SK-N-SH (cell line): ENCODE results near the gene GSTA1. TPM values are rescaled to one million over a fixed set of nuclear protein-coding genes. Genes with fewer than 3 reads are reported as not detected.

Experiments
- CTCF ChIA-PET: fragments of 300-600, 350-600 bp; formaldehyde crosslinking; extraction: SDS; loops from one replicate; lab custom pipeline; 2021; lab: Yijun Ruan, JAX
- POLR2A ChIA-PET: fragments of 350-600 bp; sonication (Branson Sonifier 250); formaldehyde crosslinking; extraction: SDS; loops from one replicate; lab custom pipeline; 2020; ENCODE audit warnings: antibody characterized with exemption, inconsistent platforms; lab: Yijun Ruan, JAX
- DNase-seq: peaks from one replicate; pipeline ENCODE4 v3.0.0; 2012
- H2AFZ ChIP-seq: fragments of 200-600 bp; sonication (generic); 2 replicates; pipeline ENCODE4 v1.8.1; 2016; ENCODE audit warnings: antibody characterized with exemption, mild to moderate bottlenecking, low read depth
- H3F3A ChIP-seq: fragments of 200-600 bp; sonication (generic); replicated peaks from 2 replicates; pipeline ENCODE3; 2016; ENCODE audit warnings: antibody characterized with exemption, mild to moderate bottlenecking; ENCODE audit not compliant: insufficient read depth
- H3K27ac ChIP-seq, 2 experiments: fragments of 200-500 bp in 1 of 2; fragments of 200-600 bp in 1 of 2; sonication (Bioruptor generic) in 1 of 2; sonication (generic), shearing (Covaris generic) in 1 of 2; 2 replicates each; pipeline versions ENCODE4 v1.5.1 to v1.6.1; 2014 to 2016; ENCODE audit warnings: low read depth in 2 of 2, inconsistent platforms in 1 of 2, low read length in 1 of 2, mild to moderate bottlenecking in 1 of 2, mixed read lengths in 1 of 2
- H3K27me3 ChIP-seq: fragments of 200-600 bp; sonication (generic), shearing (Covaris generic); 2 replicates; pipeline ENCODE4 v1.6.1; 2016; ENCODE audit warnings: mixed run types; ENCODE audit not compliant: insufficient read depth
- H3K36me3 ChIP-seq, 2 experiments: fragments of 200-500 bp in 1 of 2; fragments of 200-600 bp in 1 of 2; sonication (Bioruptor generic) in 1 of 2; sonication (generic) in 1 of 2; replicated peaks in 1 of 2; 2 replicates each; pipeline versions ENCODE3 to v1.5.1; 2014 to 2016; ENCODE audit warnings: low read length in 1 of 2, mild to moderate bottlenecking in 1 of 2; ENCODE audit not compliant: insufficient read depth in 2 of 2, control insufficient read depth in 1 of 2
- H3K4me1 ChIP-seq, 2 experiments: fragments of 200-500 bp in 1 of 2; fragments of 200-600 bp in 1 of 2; sonication (Bioruptor generic) in 1 of 2; sonication (generic), shearing (Covaris generic) in 1 of 2; 2 replicates each; pipeline versions ENCODE4 v1.5.1 to v1.6.1; 2014 to 2016; ENCODE audit warnings: low read depth in 1 of 2, low read length in 1 of 2, mixed run types in 1 of 2; ENCODE audit not compliant: insufficient read depth in 2 of 2, control insufficient read depth in 1 of 2
- H3K4me2 ChIP-seq: fragments of 200-600 bp; sonication (generic), shearing (Covaris generic); 2 replicates; pipeline ENCODE4 v1.6.1; 2017; ENCODE audit warnings: mixed run types
- H3K4me3 ChIP-seq, 2 experiments: fragments of 200-500 bp in 1 of 2; fragments of 200-600 bp in 1 of 2; sonication (Bioruptor generic) in 1 of 2; sonication (generic), shearing (Covaris generic) in 1 of 2; 2 replicates each; pipeline versions ENCODE4 v1.5.1 to v1.8.1; 2014 to 2016; ENCODE audit warnings: low read depth in 2 of 2, inconsistent platforms in 1 of 2, low read length in 1 of 2, mild to moderate bottlenecking in 1 of 2, mixed read lengths in 1 of 2, moderate library complexity in 1 of 2
- H3K79me2 ChIP-seq: fragments of 200-600 bp; sonication (generic); 2 replicates; pipeline ENCODE4 v1.8.1; 2017; ENCODE audit warnings: mild to moderate bottlenecking; ENCODE audit not compliant: insufficient read depth
- H3K9ac ChIP-seq: fragments of 200-600 bp; sonication (generic); 2 replicates; pipeline ENCODE4 v1.6.1; 2017; ENCODE audit warnings: mixed run types
- H3K9me2 ChIP-seq: fragments of 200-600 bp; sonication (generic); 2 replicates; pipeline ENCODE4 v1.6.1; 2017; ENCODE audit warnings: mixed run types
- H3K9me3 ChIP-seq: fragments of 200-600 bp; sonication (generic); 2 replicates; pipeline ENCODE4 v1.6.1; 2017; ENCODE audit warnings: mixed run types, mild to moderate bottlenecking, moderate library complexity
- H4K20me1 ChIP-seq: fragments of 200-600 bp; sonication (generic); 2 replicates; pipeline ENCODE4 v1.6.1; 2017; ENCODE audit warnings: mild to moderate bottlenecking, mixed run types; ENCODE audit not compliant: insufficient read depth
- FOSL2 ChIP-seq: IDR thresholded peaks from 2 replicates; pipeline ENCODE4 v1.4.0; 2012; ENCODE audit warnings: low read depth, mild to moderate bottlenecking, moderate library complexity, borderline replicate concordance
- GABPA ChIP-seq: IDR thresholded peaks from 2 replicates; pipeline ENCODE4 v1.4.0; 2012; ENCODE audit warnings: low read depth, mild to moderate bottlenecking
- MXI1 ChIP-seq: IDR thresholded peaks from 2 replicates; pipeline ENCODE4 v1.6.1; 2012; ENCODE audit warnings: mild to moderate bottlenecking, low read depth, low read length, improper control_type of control experiment
- POLR2AphosphoS5 ChIP-seq: IDR thresholded peaks from 2 replicates; pipeline ENCODE4 v1.6.1; 2012; ENCODE audit warnings: low read depth, low read length
- RAD21 ChIP-seq: IDR thresholded peaks from 2 replicates; pipeline ENCODE4 v1.6.1; 2012; ENCODE audit warnings: mild to moderate bottlenecking, low read length
- RCOR1 ChIP-seq: fragments of 150-350 bp; IDR thresholded peaks from 2 replicates; pipeline ENCODE4 v1.6.1; 2017; ENCODE audit warnings: antibody characterized with exemption, low read length
- SIN3A ChIP-seq: IDR thresholded peaks from 2 replicates; pipeline ENCODE4 v1.6.1; 2012; ENCODE audit warnings: low read depth, mild to moderate bottlenecking, low read length, moderate library complexity, borderline replicate concordance
- TAF1 ChIP-seq: IDR thresholded peaks from 2 replicates; pipeline ENCODE4 v1.6.1; 2012; ENCODE audit warnings: low read depth, mild to moderate bottlenecking, low read length, moderate library complexity, borderline replicate concordance
- TEAD4 ChIP-seq: IDR thresholded peaks from 2 replicates; pipeline ENCODE4 v1.4.0; 2012; ENCODE audit warnings: mild to moderate bottlenecking, borderline replicate concordance; ENCODE audit not compliant: insufficient read depth
- WGBS: methylation state at CpG from one replicate; pipeline ENCODE4 v1.1.6; 2017; ENCODE audit warnings: low lambda C conversion rate; 5-methylcytosine and 5-hydroxymethylcytosine counted together
- polyA plus RNA-seq, 3 experiments: library from polyadenylated mRNA; depleted of rRNA; stranded (reverse); fragments of >200 nt; gene quantifications; 2 replicates each; pipeline ENCODE4 v1.2.3, GENCODE V29; 2012
- TF ChIP-seq, protein P1 (sequence below): IDR thresholded peaks from 2 replicates; pipeline ENCODE4 v1.4.0; 2012; ENCODE audit warnings: low read depth, borderline replicate concordance
- TF ChIP-seq, protein P2 (sequence below): IDR thresholded peaks from 2 replicates; pipeline ENCODE4 v1.4.0; 2012; ENCODE audit warnings: low read depth
- TF ChIP-seq, protein P3 (sequence below): fragments of 150-350 bp; IDR thresholded peaks from 2 replicates; pipeline ENCODE4 v1.6.1; 2017; ENCODE audit warnings: antibody characterized with exemption, low read length, low read depth, borderline replicate concordance

GSTA1 gene
- polyA plus RNA-seq, 1 of the 3 experiments (the other 2 are of a cell fraction): not detected

DNA sequence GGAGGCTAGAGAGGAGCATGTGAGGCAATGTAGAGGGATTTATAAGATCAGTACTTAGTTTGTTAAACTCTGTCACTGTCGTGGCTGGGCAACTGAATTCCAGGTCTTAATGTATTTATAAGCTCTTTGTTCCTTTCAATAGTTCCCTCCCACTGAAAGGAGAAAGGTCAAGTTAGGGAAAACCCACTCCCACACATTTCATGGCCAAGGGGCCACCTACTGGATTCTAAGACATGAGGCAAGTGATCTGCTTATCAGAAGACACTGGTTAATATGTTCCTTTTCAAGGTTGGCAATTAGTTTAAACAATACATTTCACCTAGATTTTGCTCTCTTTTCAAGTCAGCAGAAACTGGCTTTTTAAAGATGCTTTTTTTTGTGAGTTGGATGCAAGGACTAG, 42.4 kb upstream of the GSTA1 start (continued):
- TF ChIP-seq, protein P1, sequence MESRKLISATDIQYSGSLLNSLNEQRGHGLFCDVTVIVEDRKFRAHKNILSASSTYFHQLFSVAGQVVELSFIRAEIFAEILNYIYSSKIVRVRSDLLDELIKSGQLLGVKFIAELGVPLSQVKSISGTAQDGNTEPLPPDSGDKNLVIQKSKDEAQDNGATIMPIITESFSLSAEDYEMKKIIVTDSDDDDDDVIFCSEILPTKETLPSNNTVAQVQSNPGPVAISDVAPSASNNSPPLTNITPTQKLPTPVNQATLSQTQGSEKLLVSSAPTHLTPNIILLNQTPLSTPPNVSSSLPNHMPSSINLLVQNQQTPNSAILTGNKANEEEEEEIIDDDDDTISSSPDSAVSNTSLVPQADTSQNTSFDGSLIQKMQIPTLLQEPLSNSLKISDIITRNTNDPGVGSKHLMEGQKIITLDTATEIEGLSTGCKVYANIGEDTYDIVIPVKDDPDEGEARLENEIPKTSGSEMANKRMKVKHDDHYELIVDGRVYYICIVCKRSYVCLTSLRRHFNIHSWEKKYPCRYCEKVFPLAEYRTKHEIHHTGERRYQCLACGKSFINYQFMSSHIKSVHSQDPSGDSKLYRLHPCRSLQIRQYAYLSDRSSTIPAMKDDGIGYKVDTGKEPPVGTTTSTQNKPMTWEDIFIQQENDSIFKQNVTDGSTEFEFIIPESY: no peak
- no peak for TF ChIP-seq GABPA
- TF ChIP-seq TAF1: no peak
- no peak for TF ChIP-seq RCOR1
- TF ChIP-seq POLR2AphosphoS5: no peak
- no peak for TF ChIP-seq MXI1
- no peak for TF ChIP-seq SIN3A
- TF ChIP-seq, protein P2, sequence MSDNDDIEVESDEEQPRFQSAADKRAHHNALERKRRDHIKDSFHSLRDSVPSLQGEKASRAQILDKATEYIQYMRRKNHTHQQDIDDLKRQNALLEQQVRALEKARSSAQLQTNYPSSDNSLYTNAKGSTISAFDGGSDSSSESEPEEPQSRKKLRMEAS: no peak
- TF ChIP-seq TEAD4: no peak
- TF ChIP-seq RAD21: no peak

DNA sequence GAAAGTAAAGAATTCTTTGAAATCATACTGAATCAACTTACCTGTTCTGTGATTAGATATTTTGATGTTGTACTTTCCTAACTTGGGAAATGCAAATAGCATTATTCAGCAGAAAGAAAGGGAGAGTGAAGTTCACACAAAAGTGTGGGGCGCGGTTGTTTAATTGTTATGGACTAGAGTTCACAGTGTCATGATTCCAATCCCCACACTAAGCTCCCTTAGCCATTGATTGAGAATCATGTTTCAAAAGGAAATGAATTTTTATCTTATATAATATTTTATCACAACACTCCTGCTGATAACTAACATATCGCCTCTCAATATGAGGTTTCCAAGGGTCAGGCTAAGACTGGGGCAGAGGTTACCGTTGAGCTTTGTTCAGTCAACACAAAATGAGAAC, 40.0 kb upstream of the GSTA1 start:
- ChIA-PET POLR2A (no interaction called here), CTCF (interaction anchor here (0.6 kb wide), 1 partner anchor 328 kb away, joined by 3 read pairs; no protein-coding TSS in a partner anchor)
- H3K27me3 ChIP-seq: peaks cover 8% of the 10 kb centered on the region; the same call in 1 of the 2 replicates
- no peaks in the 10 kb centered on the region for H3K9me2 ChIP-seq
- H3K4me2 ChIP-seq: no peak overlapping the region
- H3K27ac ChIP-seq: no peak overlapping the region
- no peak for DNase-seq
- no peak overlapping the region for H3K9ac ChIP-seq
- H3F3A ChIP-seq: no peaks in the 10 kb centered on the region
- no peak overlapping the region for H3K4me3 ChIP-seq
- no peaks in the 10 kb centered on the region for H4K20me1 ChIP-seq
- H2AFZ ChIP-seq: no peak overlapping the region
- TF ChIP-seq, protein P3, sequence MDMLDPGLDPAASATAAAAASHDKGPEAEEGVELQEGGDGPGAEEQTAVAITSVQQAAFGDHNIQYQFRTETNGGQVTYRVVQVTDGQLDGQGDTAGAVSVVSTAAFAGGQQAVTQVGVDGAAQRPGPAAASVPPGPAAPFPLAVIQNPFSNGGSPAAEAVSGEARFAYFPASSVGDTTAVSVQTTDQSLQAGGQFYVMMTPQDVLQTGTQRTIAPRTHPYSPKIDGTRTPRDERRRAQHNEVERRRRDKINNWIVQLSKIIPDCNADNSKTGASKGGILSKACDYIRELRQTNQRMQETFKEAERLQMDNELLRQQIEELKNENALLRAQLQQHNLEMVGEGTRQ: no peak
- no peak for TF ChIP-seq FOSL2
- TF ChIP-seq, all 33 proteins: peak for 0
- Histone ChIP-seq H3K36me3 (no peaks in the 10 kb centered on the region), H3K4me1 (no peaks in the 10 kb centered on the region), H3K9me3 (no peaks in the 10 kb centered on the region), H3K79me2 (no peaks in the 10 kb centered on the region)
- 41% methylated on average over 4 of the region's 4 CpGs for WGBS
